ENCODE results near the gene ERAL1. TPM values are rescaled to one million over a fixed set of nuclear protein-coding genes. Genes with fewer than 3 reads are reported as not detected.

The ERAL1 gene
- total RNA-seq, 2 experiments from 2014 or later, result 30.8 to 58.0 TPM

GRCh38 chr17:28888832-28889231, 34.0 kb downstream of the ERAL1 start:
- no peaks in the 10 kb centered on the region for H3K9me3 ChIP-seq (ENCODE audit: low read length)
- POLR2A ChIA-PET, result interaction anchor here (1.0 kb wide), 1 partner anchor 77 kb away, joined by 3 read pairs; no protein-coding TSS in a partner anchor
- peaks cover 51% of the 10 kb centered on the region for H3K4me1 ChIP-seq (ENCODE audit: insufficient read depth, low read length, poor library complexity, severe bottlenecking)
- no peak overlapping the region for H3K4me3 ChIP-seq (ENCODE audit: low read depth, low read length, poor library complexity, severe bottlenecking)
- no peak overlapping the region for H2AFZ ChIP-seq (ENCODE audit: low read length)
- intact Hi-C loops (cut with micrococcal nuclease; ENCODE audit: unreplicated experiment), result no loop called here
- H3K36me3 ChIP-seq (ENCODE audit: insufficient read depth, low read length), result peaks cover 30% of the 10 kb centered on the region
- peak overlapping the region; percentile 46 for H3K4me2 ChIP-seq (ENCODE audit: low read length)
- CTCF ChIA-PET (ENCODE audit: unreplicated experiment), result interaction anchor here (0.6 kb wide), 3 partner anchors 9 to 163 kb away, joined by 3 read pairs; partner anchors contain the start of gene TLCD1
- BruUV-seq (replicated peaks), result no TSS peak
- H3K9me2 ChIP-seq (ENCODE audit: insufficient read depth, low read length), result no peaks in the 10 kb centered on the region
- H3K27ac ChIP-seq (ENCODE audit: low read depth, low read length, poor library complexity, severe bottlenecking), result peak overlapping the region; percentile 26
- peaks cover 14% of the 10 kb centered on the region; the same call in 1 of the 2 replicates for H3K79me2 ChIP-seq (ENCODE audit: insufficient read depth, low read depth, low read length)
- no peak for DNase-seq (ENCODE audit: low spot score)
- no peaks in the 10 kb centered on the region for H4K20me1 ChIP-seq (ENCODE audit: insufficient read depth, low read length)
- TF ChIP-seq CTCF (conservative IDR thresholded peaks at IDR 0.05; ENCODE audit: low read length) (no peak), EZH2phosphoT487 (IDR thresholded peaks at IDR 0.05; ENCODE audit: borderline replicate concordance, low read depth, low read length) (no peak)

- Histone ChIP-seq H3K9me2 (ENCODE audit: insufficient read depth, low read length) (no peaks in the 10 kb centered on the region), H4K20me1 (ENCODE audit: insufficient read depth, low read length) (no peaks in the 10 kb centered on the region), H3K4me3 (ENCODE audit: low read depth, low read length, poor library complexity, severe bottlenecking) (no peak overlapping the region), H3K4me2 (ENCODE audit: low read length) (no peak overlapping the region), H3K36me3 (ENCODE audit: insufficient read depth, low read length) (peaks cover 25% of the 10 kb centered on the region), H3K9me3 (ENCODE audit: low read length) (no peaks in the 10 kb centered on the region), H3K79me2 (ENCODE audit: insufficient read depth, low read depth, low read length) (peaks cover 18% of the 10 kb centered on the region; the same call in 1 of the 2 replicates), H3K27ac (ENCODE audit: low read depth, low read length, poor library complexity, severe bottlenecking) (no peak overlapping the region), H2AFZ (ENCODE audit: low read length) (no peak overlapping the region), H3K4me1 (ENCODE audit: insufficient read depth, low read length, poor library complexity, severe bottlenecking) (peaks cover 63% of the 10 kb centered on the region)
- TF ChIP-seq EZH2phosphoT487 (IDR thresholded peaks at IDR 0.05; ENCODE audit: borderline replicate concordance, low read depth, low read length) (no peak), CTCF (conservative IDR thresholded peaks at IDR 0.05; ENCODE audit: low read length) (no peak)
- intact Hi-C loops (cut with micrococcal nuclease; ENCODE audit: unreplicated experiment), result no loop called here
- BruUV-seq (replicated peaks), result no TSS peak
- ChIA-PET POLR2A (interaction anchor here (0.7 to 1.0 kb wide), 2 partner anchors 58 to 78 kb away, joined by 3 read pairs; no protein-coding TSS in a partner anchor), CTCF (ENCODE audit: unreplicated experiment) (no interaction called here)
- no peak for DNase-seq (ENCODE audit: low spot score)
These were observed 35.2 kb downstream of the ERAL1 start for GRCh38 chr17:28889996-28890395.

- no peak overlapping the region for H3K4me2 ChIP-seq (ENCODE audit: low read length)
- H3K4me3 ChIP-seq (ENCODE audit: low read depth, low read length, poor library complexity, severe bottlenecking), result no peak overlapping the region
- no peaks in the 10 kb centered on the region for H3K9me2 ChIP-seq (ENCODE audit: insufficient read depth, low read length)
- H4K20me1 ChIP-seq (ENCODE audit: insufficient read depth, low read length), result no peaks in the 10 kb centered on the region
- TF ChIP-seq CTCF (conservative IDR thresholded peaks at IDR 0.05; ENCODE audit: low read length) (no peak), EZH2phosphoT487 (IDR thresholded peaks at IDR 0.05; ENCODE audit: borderline replicate concordance, low read depth, low read length) (no peak)
- H2AFZ ChIP-seq (ENCODE audit: low read length), result no peak overlapping the region
- no peaks in the 10 kb centered on the region for H3K9me3 ChIP-seq (ENCODE audit: low read length)
- peak overlapping the region; percentile 29 for H3K27ac ChIP-seq (ENCODE audit: low read depth, low read length, poor library complexity, severe bottlenecking)
- peaks cover 30% of the 10 kb centered on the region for H3K79me2 ChIP-seq (ENCODE audit: insufficient read depth, low read depth, low read length)
- no TSS peak for BruUV-seq (replicated peaks)
- H3K4me1 ChIP-seq (ENCODE audit: insufficient read depth, low read length, poor library complexity, severe bottlenecking), result peaks cover 75% of the 10 kb centered on the region
- peaks cover 22% of the 10 kb centered on the region for H3K36me3 ChIP-seq (ENCODE audit: insufficient read depth, low read length)
- no peak for DNase-seq (ENCODE audit: low spot score)
- CTCF ChIA-PET (ENCODE audit: unreplicated experiment), result no interaction called here
- POLR2A ChIA-PET, result interaction anchor here (0.7 kb wide), 1 partner anchor 36 kb away, joined by 6 read pairs; no protein-coding TSS in a partner anchor
- intact Hi-C loops (cut with micrococcal nuclease; ENCODE audit: unreplicated experiment), result no loop called here
These were observed 36.4 kb downstream of the ERAL1 start for GRCh38 chr17:28891201-28891600.

Data from OCI-LY7 (cell line).